Measurements from ENCODE around the gene IGFBP2.

The IGFBP2 gene

GRCh38 chr2:216657086-216657855, 24.1 kb downstream of the IGFBP2 start:
- TF ChIP-seq, protein P1, sequence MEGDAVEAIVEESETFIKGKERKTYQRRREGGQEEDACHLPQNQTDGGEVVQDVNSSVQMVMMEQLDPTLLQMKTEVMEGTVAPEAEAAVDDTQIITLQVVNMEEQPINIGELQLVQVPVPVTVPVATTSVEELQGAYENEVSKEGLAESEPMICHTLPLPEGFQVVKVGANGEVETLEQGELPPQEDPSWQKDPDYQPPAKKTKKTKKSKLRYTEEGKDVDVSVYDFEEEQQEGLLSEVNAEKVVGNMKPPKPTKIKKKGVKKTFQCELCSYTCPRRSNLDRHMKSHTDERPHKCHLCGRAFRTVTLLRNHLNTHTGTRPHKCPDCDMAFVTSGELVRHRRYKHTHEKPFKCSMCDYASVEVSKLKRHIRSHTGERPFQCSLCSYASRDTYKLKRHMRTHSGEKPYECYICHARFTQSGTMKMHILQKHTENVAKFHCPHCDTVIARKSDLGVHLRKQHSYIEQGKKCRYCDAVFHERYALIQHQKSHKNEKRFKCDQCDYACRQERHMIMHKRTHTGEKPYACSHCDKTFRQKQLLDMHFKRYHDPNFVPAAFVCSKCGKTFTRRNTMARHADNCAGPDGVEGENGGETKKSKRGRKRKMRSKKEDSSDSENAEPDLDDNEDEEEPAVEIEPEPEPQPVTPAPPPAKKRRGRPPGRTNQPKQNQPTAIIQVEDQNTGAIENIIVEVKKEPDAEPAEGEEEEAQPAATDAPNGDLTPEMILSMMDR (IDR thresholded peaks at IDR 0.05; ENCODE audit: insufficient read depth, low read depth, low read length, missing control alignments), result no peak
- no peak for DNase-seq (ENCODE audit: low read depth)
- H3K4me3 ChIP-seq (ENCODE audit: low read depth, low read length), result no peak overlapping the region

DNA sequence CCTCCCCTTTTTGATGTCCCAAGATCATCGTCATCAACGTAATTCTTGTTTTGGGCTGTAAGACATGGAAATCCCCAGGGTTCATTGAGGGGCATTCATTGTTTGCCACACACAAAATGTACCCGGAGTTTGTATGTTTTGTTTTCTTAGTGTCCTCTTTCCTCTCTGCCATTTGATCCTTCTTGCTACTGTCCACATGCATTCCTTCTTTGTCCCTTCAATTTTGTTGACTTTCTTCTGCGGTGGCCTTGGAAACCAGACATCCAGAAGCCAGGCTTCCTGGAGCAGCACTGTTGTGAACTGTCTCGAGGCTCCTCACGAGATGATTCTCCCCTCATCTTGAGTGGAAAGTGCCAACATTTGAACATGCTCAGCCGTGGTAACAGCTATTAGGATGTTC, 24.8 kb downstream of the IGFBP2 start:
- DNase-seq (ENCODE audit: low read depth), result no peak
- H3K4me3 ChIP-seq (ENCODE audit: low read depth, low read length), result no peak overlapping the region
- TF ChIP-seq, protein P1 (IDR thresholded peaks at IDR 0.05; ENCODE audit: insufficient read depth, low read depth, low read length, missing control alignments), result no peak

DNA sequence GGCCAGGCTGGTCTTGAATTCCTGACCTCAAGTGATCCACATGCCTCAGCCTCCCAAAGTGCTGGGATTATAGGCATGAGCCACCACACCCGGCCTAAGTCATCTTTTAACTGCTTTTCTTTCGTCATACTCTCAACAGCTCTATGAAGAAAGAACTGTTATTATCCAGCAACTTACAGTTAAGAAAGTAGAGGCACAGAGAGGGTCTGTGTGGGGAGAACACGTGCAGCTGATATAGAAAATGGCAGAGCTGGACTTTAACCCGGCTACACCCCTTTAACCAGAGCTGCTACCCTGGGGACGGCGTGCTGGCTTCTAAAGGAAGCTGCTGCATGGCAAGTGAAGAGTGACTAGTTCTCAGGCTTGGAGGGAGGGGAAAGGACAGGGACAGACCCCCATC, 25.5 kb downstream of the IGFBP2 start:
- no peak overlapping the region for H3K4me3 ChIP-seq (ENCODE audit: low read depth, low read length)
- TF ChIP-seq, protein P1 (IDR thresholded peaks at IDR 0.05; ENCODE audit: insufficient read depth, low read depth, low read length, missing control alignments), result no peak
- no peak for DNase-seq (ENCODE audit: low read depth)

DNA sequence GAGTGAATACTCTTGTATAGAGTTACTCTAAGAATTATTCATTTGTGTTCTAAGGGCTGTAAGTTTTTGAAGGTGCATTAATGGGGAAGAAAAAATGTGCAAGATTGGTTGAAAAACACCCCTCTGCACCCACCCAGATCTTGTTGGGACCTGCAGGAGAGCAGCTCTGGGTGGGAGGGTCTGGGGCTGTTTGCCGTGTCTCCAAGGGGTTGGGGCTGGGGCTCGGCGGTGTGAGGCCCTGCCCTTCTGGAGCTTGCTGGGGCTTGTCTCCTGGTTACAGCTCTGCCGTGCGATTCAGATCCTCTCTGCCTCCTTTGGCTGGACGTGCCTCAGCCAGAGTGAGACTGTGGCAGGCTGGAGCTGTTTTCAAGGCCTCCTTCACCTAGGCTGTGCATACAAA, 26.1 kb downstream of the IGFBP2 start:
- no peak overlapping the region for H3K4me3 ChIP-seq (ENCODE audit: low read depth, low read length)
- TF ChIP-seq, protein P1 (IDR thresholded peaks at IDR 0.05; ENCODE audit: insufficient read depth, low read depth, low read length, missing control alignments), result no peak
- DNase-seq (ENCODE audit: low read depth), result no peak

DNA sequence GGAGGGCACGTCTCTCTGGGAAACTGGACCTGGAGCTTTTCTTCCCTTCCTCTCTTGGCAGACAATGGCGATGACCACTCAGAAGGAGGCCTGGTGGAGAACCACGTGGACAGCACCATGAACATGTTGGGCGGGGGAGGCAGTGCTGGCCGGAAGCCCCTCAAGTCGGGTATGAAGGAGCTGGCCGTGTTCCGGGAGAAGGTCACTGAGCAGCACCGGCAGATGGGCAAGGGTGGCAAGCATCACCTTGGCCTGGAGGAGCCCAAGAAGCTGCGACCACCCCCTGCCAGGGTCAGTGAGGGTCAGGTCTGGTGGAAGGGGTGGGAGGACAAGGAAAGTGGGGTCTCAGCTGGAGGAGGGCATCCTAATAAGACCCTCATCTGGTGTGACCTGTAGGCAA, 27.3 kb downstream of the IGFBP2 start:
- no peak for DNase-seq (ENCODE audit: low read depth)
- no peak overlapping the region for H3K4me3 ChIP-seq (ENCODE audit: low read depth, low read length)
- TF ChIP-seq, protein P1 (IDR thresholded peaks at IDR 0.05; ENCODE audit: insufficient read depth, low read depth, low read length, missing control alignments), result no peak

- TF ChIP-seq, protein P1 (IDR thresholded peaks at IDR 0.05; ENCODE audit: insufficient read depth, low read depth, low read length, missing control alignments), result no peak
- DNase-seq (ENCODE audit: low read depth), result no peak
- H3K4me3 ChIP-seq (ENCODE audit: low read depth, low read length), result no peak overlapping the region
Measured at GRCh38 chr2:216661051-216661450, 27.8 kb downstream of the IGFBP2 start.
